ENCODE results near the gene TAF11L3.
"Not testable (repeated sequence)": the region's sequence is repeated elsewhere in the genome, so short reads cannot be mapped to it uniquely, and the experiment has no call there.

Gene TAF11L3

GRCh38 chr5:17518067-17518466, at the start of gene TAF11L3:
Gene TAF11L3 (plus strand): TSS chr5:17518367.
- not testable (repeated sequence) for H3K27ac ChIP-seq (ENCODE audit: low read depth, low read length); H3K9ac ChIP-seq (ENCODE audit: low read length); H3K4me1 ChIP-seq (ENCODE audit: insufficient read depth, low read length); H3K4me3 ChIP-seq (ENCODE audit: low read depth in 1 of 2, low read length in 2 of 2); H3K36me3 ChIP-seq (ENCODE audit: insufficient read depth, low read length); H3K27me3 ChIP-seq (ENCODE audit: control insufficient read depth in 1 of 2, insufficient read depth in 2 of 2, low read length in 2 of 2); H3K9me3 ChIP-seq (ENCODE audit: low read length)

DNA sequence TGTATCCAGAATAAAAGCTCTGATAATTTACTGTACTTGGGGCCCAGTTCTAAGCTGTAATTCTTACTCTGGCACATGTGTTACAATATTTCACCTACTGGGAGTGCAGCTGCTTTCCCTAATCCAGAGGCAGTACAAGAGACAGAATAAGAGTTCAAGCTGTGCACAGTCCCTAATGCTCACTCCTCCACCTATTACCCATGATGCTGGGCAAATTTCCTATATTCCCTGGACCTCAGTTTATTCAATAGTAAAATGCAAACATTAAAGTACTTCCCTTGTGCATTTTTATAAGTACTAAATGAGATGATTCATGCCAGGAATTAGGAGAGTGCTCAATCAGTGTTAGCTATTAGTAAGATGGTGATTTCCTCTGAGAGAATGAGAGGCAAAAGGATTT, 48.1 kb upstream of the TAF11L3 start:
- Histone ChIP-seq H3K4me1 (ENCODE audit: insufficient read depth, low read length) (no peaks in the 10 kb centered on the region), H3K9ac (ENCODE audit: low read length) (no peak overlapping the region), H3K27ac (ENCODE audit: low read depth, low read length) (no peak overlapping the region), H3K4me3 (ENCODE audit: low read depth in 1 of 2, low read length in 2 of 2) (no peak overlapping the region), H3K36me3 (ENCODE audit: insufficient read depth, low read length) (no peaks in the 10 kb centered on the region), H3K9me3 (ENCODE audit: low read length) (no peaks in the 10 kb centered on the region), H3K27me3 (ENCODE audit: control insufficient read depth in 1 of 2, insufficient read depth in 2 of 2, low read length in 2 of 2) (no peaks in the 10 kb centered on the region)

DNA sequence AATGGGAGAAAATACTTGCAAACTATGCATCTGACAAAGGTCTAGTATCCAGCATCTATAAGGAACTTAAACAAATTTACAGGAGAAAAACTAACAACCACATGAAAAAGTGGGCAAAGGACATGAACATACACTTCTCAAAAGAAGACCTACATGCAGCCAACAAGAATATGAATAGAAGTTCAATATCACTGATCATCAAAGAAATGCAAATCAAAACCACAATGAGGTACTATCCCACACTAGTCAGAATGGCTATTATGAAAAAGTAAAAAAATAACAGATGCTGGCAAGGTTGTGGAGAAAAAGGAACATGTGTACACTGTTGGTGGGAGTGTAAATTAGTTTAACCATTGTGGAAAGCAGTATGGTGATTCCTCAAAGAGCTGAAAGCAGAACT, 43.1 kb upstream of the TAF11L3 start:
- H3K9ac ChIP-seq (ENCODE audit: low read length); H3K4me3 ChIP-seq (ENCODE audit: low read depth in 1 of 2, low read length in 2 of 2); H3K4me1 ChIP-seq (ENCODE audit: insufficient read depth, low read length); H3K27ac ChIP-seq (ENCODE audit: low read depth, low read length); H3K27me3 ChIP-seq (ENCODE audit: control insufficient read depth in 1 of 2, insufficient read depth in 2 of 2, low read length in 2 of 2); H3K9me3 ChIP-seq (ENCODE audit: low read length); H3K36me3 ChIP-seq (ENCODE audit: insufficient read depth, low read length): not testable (repeated sequence)

DNA sequence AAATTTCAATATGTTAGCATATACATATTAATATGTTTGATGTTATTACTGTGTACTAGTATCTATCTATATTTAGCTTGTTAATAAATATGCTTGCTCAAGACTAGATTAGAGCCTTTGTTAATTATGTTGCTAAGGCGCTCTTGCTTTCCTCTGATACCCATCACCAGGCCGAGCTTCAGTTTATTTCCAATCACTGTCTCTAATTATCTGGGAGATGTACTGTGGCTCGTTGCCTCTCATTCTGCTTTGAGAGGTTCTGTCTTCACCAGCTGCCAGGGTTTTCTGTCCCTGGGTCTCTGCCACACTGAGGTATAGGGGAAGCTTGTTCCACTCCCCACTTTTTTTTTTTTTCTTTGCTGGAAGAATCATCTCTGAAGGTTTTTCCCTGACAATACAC, 41.1 kb upstream of the TAF11L3 start:
- Histone ChIP-seq H3K27ac (ENCODE audit: low read depth, low read length) (no peak overlapping the region), H3K9me3 (ENCODE audit: low read length) (no peaks in the 10 kb centered on the region), H3K9ac (ENCODE audit: low read length) (no peak overlapping the region), H3K4me1 (ENCODE audit: insufficient read depth, low read length) (no peaks in the 10 kb centered on the region), H3K27me3 (ENCODE audit: control insufficient read depth in 1 of 2, insufficient read depth in 2 of 2, low read length in 2 of 2) (no peaks in the 10 kb centered on the region), H3K4me3 (ENCODE audit: low read depth in 1 of 2, low read length in 2 of 2) (no peak overlapping the region), H3K36me3 (ENCODE audit: insufficient read depth, low read length) (no peaks in the 10 kb centered on the region)

DNA sequence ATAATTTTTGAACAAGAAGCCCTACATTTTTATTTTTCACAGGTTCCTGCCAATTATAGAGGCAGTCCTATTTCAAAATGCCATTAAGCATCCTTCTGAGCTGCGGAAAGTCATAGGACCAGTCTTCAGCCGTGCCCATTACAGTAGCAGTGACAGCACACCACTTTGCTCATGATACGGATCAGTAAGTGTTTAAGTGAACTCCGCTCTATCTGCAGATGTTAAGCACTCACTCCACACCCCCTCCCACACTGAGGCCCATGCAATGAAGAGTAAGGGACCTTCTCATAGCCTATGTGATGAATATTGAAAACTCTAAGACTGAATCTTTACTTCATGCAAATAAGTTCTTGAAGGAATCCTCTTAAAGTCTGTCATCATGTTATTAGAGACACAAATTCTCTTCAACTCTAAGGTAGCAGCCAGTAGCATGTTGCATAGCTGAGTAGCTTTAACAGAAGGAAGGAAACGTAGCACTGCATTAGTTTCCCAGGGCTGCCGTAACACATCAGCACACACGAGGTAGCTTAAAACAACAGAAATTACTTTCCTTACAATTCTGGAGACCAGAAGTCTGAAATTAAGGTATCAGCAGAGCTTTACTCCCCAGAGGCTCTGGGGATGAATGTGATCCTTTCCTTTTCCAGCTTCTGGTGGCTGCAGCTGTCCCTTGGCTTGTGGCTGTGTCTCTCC, 40.4 kb upstream of the TAF11L3 start:
- no peaks in the 10 kb centered on the region for H3K4me1 ChIP-seq (ENCODE audit: insufficient read depth, low read length)
- H3K27ac ChIP-seq (ENCODE audit: low read depth, low read length), result no peak overlapping the region
- H3K36me3 ChIP-seq (ENCODE audit: insufficient read depth, low read length), result no peaks in the 10 kb centered on the region
- no peak overlapping the region for H3K4me3 ChIP-seq (ENCODE audit: low read depth in 1 of 2, low read length in 2 of 2)
- no peaks in the 10 kb centered on the region for H3K9me3 ChIP-seq (ENCODE audit: low read length)
- no peaks in the 10 kb centered on the region for H3K27me3 ChIP-seq (ENCODE audit: control insufficient read depth in 1 of 2, insufficient read depth in 2 of 2, low read length in 2 of 2)
- no peak overlapping the region for H3K9ac ChIP-seq (ENCODE audit: low read length)

- Histone ChIP-seq H3K27me3 (ENCODE audit: control insufficient read depth in 1 of 2, insufficient read depth in 2 of 2, low read length in 2 of 2) (no peaks in the 10 kb centered on the region), H3K9ac (ENCODE audit: low read length) (no peak overlapping the region), H3K9me3 (ENCODE audit: low read length) (no peaks in the 10 kb centered on the region), H3K4me3 (ENCODE audit: low read depth in 1 of 2, low read length in 2 of 2) (no peak overlapping the region), H3K27ac (ENCODE audit: low read depth, low read length) (no peak overlapping the region), H3K36me3 (ENCODE audit: insufficient read depth, low read length) (no peaks in the 10 kb centered on the region), H3K4me1 (ENCODE audit: insufficient read depth, low read length) (no peaks in the 10 kb centered on the region)
These were observed 36.8 kb upstream of the TAF11L3 start for GRCh38 chr5:17481378-17481777.

DNA sequence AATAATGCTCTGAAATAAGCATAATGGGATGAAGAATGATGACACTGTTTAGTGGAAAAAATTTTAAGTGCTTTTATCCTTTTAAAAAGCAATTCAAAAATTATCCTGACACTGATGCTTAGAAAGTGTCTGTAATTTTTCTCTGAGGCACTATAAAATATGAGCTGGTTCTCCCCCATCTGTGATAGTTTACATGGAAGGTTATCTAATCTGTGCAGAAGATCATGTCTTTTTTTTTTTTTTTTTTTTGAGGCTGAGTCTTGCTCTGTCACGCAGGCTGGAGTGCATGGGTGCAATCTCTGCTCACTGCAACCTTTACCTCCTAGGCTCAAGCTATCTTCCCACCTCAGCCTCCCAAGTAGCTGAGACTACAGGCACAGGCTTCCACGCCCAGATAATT, 35.4 kb upstream of the TAF11L3 start:
- no peaks in the 10 kb centered on the region for H3K9me3 ChIP-seq (ENCODE audit: low read length)
- H3K4me3 ChIP-seq (ENCODE audit: low read depth in 1 of 2, low read length in 2 of 2), result no peak overlapping the region
- no peak overlapping the region for H3K9ac ChIP-seq (ENCODE audit: low read length)
- H3K27ac ChIP-seq (ENCODE audit: low read depth, low read length), result no peak overlapping the region
- no peaks in the 10 kb centered on the region for H3K27me3 ChIP-seq (ENCODE audit: control insufficient read depth in 1 of 2, insufficient read depth in 2 of 2, low read length in 2 of 2)
- no peaks in the 10 kb centered on the region for H3K4me1 ChIP-seq (ENCODE audit: insufficient read depth, low read length)
- no peaks in the 10 kb centered on the region for H3K36me3 ChIP-seq (ENCODE audit: insufficient read depth, low read length)

DNA sequence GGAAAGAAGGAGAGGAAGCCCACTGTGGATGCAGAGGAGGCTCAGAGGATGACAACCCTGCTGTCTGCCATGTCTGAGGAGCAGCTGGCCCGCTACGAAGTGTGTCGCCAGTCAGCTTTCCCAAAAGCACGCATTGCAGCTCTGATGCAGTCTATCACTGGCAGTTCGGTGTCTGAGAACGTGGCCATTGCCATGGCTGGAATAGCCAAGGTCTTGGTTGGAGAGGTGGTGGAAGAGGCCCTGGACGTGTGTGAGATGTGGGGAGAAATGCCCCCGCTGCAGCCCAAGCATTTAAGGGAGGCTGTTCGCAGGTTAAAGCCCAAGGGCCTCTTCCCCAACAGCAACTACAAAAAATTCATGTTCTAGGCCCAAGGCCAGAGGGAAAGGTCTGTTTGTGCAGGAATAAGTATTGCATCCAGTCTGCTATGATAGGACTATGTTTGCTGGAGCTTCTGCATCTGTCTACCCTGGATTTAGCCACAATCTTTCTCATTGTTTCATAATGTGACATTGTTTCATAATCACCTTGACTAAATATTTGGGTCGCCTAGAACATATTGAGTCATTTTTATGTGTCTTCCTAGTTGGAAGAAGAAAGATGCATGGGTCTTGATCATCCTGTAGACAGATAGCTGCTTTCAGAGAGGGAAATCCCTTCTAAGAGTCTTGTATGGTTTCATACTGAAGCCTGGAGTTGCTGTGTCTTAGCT, 31.5 kb upstream of the TAF11L3 start:
- not testable (repeated sequence) for H3K9ac ChIP-seq (ENCODE audit: low read length); H3K9me3 ChIP-seq (ENCODE audit: low read length)

DNA sequence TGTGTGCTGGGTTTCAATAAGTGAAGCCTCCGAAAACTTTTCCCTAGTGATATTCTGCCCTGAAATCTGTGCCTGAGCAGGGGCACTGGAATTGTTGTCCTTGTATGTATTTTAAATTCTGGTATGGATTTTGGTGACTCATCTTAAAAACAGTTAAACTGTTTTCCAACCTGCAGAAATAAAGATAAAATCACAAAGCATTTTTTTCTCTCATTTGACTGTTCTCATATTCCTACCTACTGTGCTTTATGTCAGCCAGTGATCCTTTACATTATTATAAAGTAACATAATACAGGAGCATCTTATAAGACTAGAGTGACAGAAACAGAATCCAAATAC, 31.0 kb upstream of the TAF11L3 start:
- Histone ChIP-seq H3K27me3 (ENCODE audit: control insufficient read depth in 1 of 2, insufficient read depth in 2 of 2, low read length in 2 of 2) (no peaks in the 10 kb centered on the region), H3K4me1 (ENCODE audit: insufficient read depth, low read length) (no peaks in the 10 kb centered on the region), H3K4me3 (ENCODE audit: low read depth in 1 of 2, low read length in 2 of 2) (no peak overlapping the region), H3K9ac (ENCODE audit: low read length) (no peak overlapping the region), H3K36me3 (ENCODE audit: insufficient read depth, low read length) (no peaks in the 10 kb centered on the region), H3K27ac (ENCODE audit: low read depth, low read length) (no peak overlapping the region), H3K9me3 (ENCODE audit: low read length) (no peaks in the 10 kb centered on the region)

More for the DNA sequence above, 31.5 kb upstream of the TAF11L3 start:
- not testable (repeated sequence) for H3K4me1 ChIP-seq (ENCODE audit: insufficient read depth, low read length); H3K4me3 ChIP-seq (ENCODE audit: low read depth in 1 of 2, low read length in 2 of 2); H3K27ac ChIP-seq (ENCODE audit: low read depth, low read length); H3K27me3 ChIP-seq (ENCODE audit: control insufficient read depth in 1 of 2, insufficient read depth in 2 of 2, low read length in 2 of 2); H3K36me3 ChIP-seq (ENCODE audit: insufficient read depth, low read length)

DNA sequence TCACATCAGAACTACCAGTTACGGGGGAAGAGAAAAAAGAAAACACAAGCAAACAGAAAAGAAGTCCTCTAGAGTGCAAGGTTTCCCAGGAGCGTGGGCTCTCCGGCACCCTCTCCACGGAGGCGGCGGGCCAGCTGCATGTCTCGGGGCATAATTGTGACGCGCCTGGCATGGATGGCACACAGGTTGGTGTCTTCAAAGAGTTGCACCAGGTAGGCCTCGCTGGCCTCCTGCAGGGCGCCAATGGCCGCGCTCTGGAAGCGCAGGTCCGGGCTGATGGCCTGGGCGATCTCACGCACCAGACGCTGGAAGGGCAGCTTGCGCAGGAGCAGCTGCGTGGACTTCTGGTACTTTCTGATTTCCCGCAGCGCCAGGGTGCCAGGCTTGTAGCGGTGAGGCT, 26.9 kb upstream of the TAF11L3 start:
- H3K4me3 ChIP-seq (ENCODE audit: low read depth in 1 of 2, low read length in 2 of 2); H3K9ac ChIP-seq (ENCODE audit: low read length); H3K27me3 ChIP-seq (ENCODE audit: control insufficient read depth in 1 of 2, insufficient read depth in 2 of 2, low read length in 2 of 2); H3K27ac ChIP-seq (ENCODE audit: low read depth, low read length); H3K36me3 ChIP-seq (ENCODE audit: insufficient read depth, low read length); H3K4me1 ChIP-seq (ENCODE audit: insufficient read depth, low read length); H3K9me3 ChIP-seq (ENCODE audit: low read length): not testable (repeated sequence)

DNA sequence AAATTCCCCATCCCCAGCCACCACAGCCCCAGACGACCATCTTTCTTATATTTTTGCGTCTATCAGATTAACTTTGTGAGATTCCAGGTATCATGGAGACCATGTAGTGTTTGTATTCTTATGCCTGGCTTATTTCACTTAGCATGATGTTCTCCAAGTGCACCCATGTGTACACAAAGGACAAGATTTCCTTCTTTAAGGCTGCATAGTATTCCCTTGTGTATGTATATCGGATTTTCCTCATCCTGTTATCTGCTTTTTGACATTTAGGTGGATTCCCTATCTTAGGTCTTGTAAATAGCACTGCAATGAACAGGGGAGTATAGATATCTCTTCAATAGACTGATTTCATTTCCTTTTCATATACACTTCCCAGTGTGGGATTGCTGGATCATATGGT, 25.4 kb upstream of the TAF11L3 start:
- Histone ChIP-seq H3K4me1 (ENCODE audit: insufficient read depth, low read length) (no peaks in the 10 kb centered on the region), H3K36me3 (ENCODE audit: insufficient read depth, low read length) (no peaks in the 10 kb centered on the region), H3K27me3 (ENCODE audit: control insufficient read depth in 1 of 2, insufficient read depth in 2 of 2, low read length in 2 of 2) (no peaks in the 10 kb centered on the region), H3K9me3 (ENCODE audit: low read length) (no peaks in the 10 kb centered on the region), H3K4me3 (ENCODE audit: low read depth in 1 of 2, low read length in 2 of 2) (no peak overlapping the region), H3K27ac (ENCODE audit: low read depth, low read length) (no peak overlapping the region), H3K9ac (ENCODE audit: low read length) (no peak overlapping the region)

GRCh38 chr5:17497446-17497845, 20.7 kb upstream of the TAF11L3 start:
- no peak overlapping the region for H3K27ac ChIP-seq (ENCODE audit: low read depth, low read length)
- H3K4me1 ChIP-seq (ENCODE audit: insufficient read depth, low read length), result no peaks in the 10 kb centered on the region
- no peaks in the 10 kb centered on the region for H3K27me3 ChIP-seq (ENCODE audit: control insufficient read depth in 1 of 2, insufficient read depth in 2 of 2, low read length in 2 of 2)
- no peaks in the 10 kb centered on the region for H3K9me3 ChIP-seq (ENCODE audit: low read length)
- H3K9ac ChIP-seq (ENCODE audit: low read length), result no peak overlapping the region
- no peak overlapping the region for H3K4me3 ChIP-seq (ENCODE audit: low read depth in 1 of 2, low read length in 2 of 2)
- no peaks in the 10 kb centered on the region for H3K36me3 ChIP-seq (ENCODE audit: insufficient read depth, low read length)

All from muscle layer of colon (tissue), 2 donors.